Spinal cord (tissue), 10 donors: ENCODE results near the gene KRT6B. TPM values are rescaled to one million over a fixed set of nuclear protein-coding genes. Genes with fewer than 3 reads are reported as not detected.
"Not testable (repeated sequence)": the region's sequence is repeated elsewhere in the genome, so short reads cannot be mapped to it uniquely, and the experiment has no call there.

Experiments used
- DNase-seq, 6 donors: peaks; one replicate each; pipeline versions ENCODE4 v3.0.0 to v3.0.0-alpha.2; 2013 to 2015; ENCODE audit warnings: low spot score in 6 of 6, low read depth in 4 of 6
- H3K27ac ChIP-seq: one replicate; pipeline ENCODE4 v1.5.1; 2013; ENCODE audit warnings: low read depth, low read length, control low read depth
- H3K27me3 ChIP-seq: one replicate; pipeline ENCODE4 v1.6.1; 2013; ENCODE audit warnings: low read length; ENCODE audit not compliant: control insufficient read depth, insufficient read depth
- H3K36me3 ChIP-seq: one replicate; pipeline ENCODE4 v1.6.1; 2013; ENCODE audit warnings: low read length; ENCODE audit not compliant: control insufficient read depth, insufficient read depth
- H3K4me1 ChIP-seq: one replicate; pipeline ENCODE4 v1.6.1; 2013; ENCODE audit warnings: low read length; ENCODE audit not compliant: control insufficient read depth, insufficient read depth
- H3K4me3 ChIP-seq: one replicate; pipeline ENCODE4 v1.5.1; 2013; ENCODE audit warnings: low read depth, low read length, control low read depth
- H3K9me3 ChIP-seq: one replicate; pipeline ENCODE4 v1.6.1; 2013; ENCODE audit warnings: low read length; ENCODE audit not compliant: control insufficient read depth, insufficient read depth
- WGBS: methylation state at CpG from one replicate; pipeline ENCODE4 v1.1.5; 2013; ENCODE audit warnings: missing lambda C conversion rate; ENCODE audit not compliant: insufficient coverage; 5-methylcytosine and 5-hydroxymethylcytosine counted together
- polyA plus RNA-seq, 2 donors: library from polyadenylated mRNA; unstranded; fragments of 120-200 nt; gene quantifications; one replicate each; pipeline ENCODE4 v1.2.1, GENCODE V29; 2013; ENCODE audit not compliant: insufficient read length in 2 of 2
- total RNA-seq, 2 donors: library from RNA; depleted of rRNA in 1 of 2; stranded (reverse); fragments of 120-200 nt in 1 of 2; fragments of >200 nt in 1 of 2; gene quantifications; one replicate each; pipeline versions ENCODE4 v1.2.3 to v1.2.4, GENCODE V29; 2013 to 2014
- donor health status: healthy.

Gene KRT6B
- total and polyA plus RNA-seq, 4 donors = not detected

DNA sequence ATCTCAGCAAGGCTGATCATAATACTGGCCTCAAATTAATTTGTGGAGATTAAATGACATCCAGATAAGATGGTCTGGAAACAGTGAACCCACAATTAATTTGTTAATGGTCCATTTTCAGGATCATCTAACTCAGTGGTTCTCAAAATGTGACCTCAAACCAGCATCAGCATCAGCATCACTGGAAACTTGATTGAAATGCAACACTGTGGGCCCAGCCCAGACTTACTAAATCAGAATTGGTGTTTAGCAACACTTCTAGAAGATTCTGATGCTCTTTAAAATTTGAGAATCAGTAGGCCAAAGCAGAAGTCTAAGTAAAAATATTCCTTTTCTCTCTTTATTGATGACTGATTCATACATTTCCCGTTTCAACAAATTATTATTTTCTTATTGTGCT, 35.2 kb downstream of the KRT6B start:
- no peak for DNase-seq
- no peaks in the 10 kb centered on the region for H3K9me3 ChIP-seq
- H3K27ac ChIP-seq = no peak overlapping the region
- peaks cover 7% of the 10 kb centered on the region for H3K4me1 ChIP-seq
- H3K27me3 ChIP-seq = no peaks in the 10 kb centered on the region
- H3K36me3 ChIP-seq = no peaks in the 10 kb centered on the region
- WGBS = no CpG with 5 or more reads among the region's 1 CpG
- no peak overlapping the region for H3K4me3 ChIP-seq

DNA sequence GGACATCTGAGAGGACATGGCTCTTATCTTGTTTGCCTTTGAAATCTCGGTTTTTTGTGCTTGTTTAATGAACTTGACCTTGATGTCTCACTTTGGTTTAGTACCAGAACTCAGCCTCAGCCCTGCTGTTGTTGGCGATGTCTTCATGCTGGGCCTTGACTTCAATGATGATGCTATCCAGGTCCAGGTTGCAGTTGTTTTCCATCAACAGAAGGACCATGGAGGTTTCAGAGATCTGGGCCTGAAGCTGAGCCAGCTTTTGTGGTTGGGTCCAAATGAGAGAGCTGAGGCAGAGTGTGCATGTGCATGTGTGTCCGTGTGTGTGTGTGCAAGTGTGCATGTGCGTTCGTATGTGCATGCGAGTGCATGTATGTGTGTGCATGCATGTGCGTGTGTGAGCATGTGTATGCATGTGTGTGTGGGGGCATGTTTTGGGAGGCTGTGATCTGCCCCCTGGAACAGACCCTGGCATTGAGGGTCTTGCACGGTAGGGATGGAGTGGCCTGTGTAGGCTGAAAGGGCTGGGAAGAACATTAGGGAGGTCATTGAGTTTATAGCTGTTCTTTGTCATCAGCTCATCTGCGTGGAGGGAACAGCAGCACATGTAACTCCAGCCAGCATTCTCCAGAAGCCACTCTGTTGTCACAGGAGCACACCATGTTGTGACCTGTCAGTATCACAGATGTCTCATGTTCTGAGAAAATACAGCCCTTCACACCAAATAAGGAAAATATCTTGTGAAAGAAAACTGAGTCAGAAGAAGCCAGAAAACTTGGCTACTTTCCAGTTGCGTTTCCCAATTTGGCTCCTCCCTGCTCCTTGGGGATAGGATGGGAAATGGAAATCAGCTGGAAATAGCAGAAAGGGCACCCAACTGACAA, 35.8 kb downstream of the KRT6B start:
- WGBS = 79% methylated on average over 8 of the region's 10 CpGs
- no peaks in the 10 kb centered on the region for H3K36me3 ChIP-seq
- no peaks in the 10 kb centered on the region for H3K9me3 ChIP-seq
- DNase-seq = peak in 2 of 6 donors; percentile 22 to 24
- H3K27ac ChIP-seq = no peak overlapping the region
- H3K4me1 ChIP-seq = peaks cover 7% of the 10 kb centered on the region
- H3K27me3 ChIP-seq = no peaks in the 10 kb centered on the region
- no peak overlapping the region for H3K4me3 ChIP-seq

DNA sequence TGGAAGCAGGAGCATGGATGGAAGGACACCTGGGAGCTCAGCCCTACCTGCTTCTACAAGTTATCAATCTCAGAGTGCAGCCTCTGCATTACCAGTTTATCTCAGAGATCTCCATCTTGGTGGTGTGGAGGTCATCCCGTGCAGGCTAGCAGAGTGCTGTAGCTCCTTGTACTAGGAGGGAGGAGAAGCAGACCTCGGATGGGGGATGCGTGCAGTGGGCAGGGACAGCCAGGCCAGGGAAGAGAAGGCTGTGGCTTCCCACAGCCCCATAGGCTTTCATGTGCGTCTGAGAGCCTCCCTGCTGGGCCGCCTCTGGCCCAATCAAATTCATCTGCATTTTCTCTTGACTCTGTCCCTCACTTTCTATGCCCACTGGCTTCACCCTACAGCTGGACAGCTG, 37.0 kb downstream of the KRT6B start:
- H3K9me3 ChIP-seq = no peaks in the 10 kb centered on the region
- no peaks in the 10 kb centered on the region for H3K27me3 ChIP-seq
- no peak overlapping the region for H3K27ac ChIP-seq
- no peaks in the 10 kb centered on the region for H3K36me3 ChIP-seq
- H3K4me3 ChIP-seq = no peak overlapping the region
- 81% methylated on average over 3 of the region's 5 CpGs for whole genome bisulfite sequencing
- H3K4me1 ChIP-seq = peaks cover 7% of the 10 kb centered on the region
- no peak for DNase-seq

DNA sequence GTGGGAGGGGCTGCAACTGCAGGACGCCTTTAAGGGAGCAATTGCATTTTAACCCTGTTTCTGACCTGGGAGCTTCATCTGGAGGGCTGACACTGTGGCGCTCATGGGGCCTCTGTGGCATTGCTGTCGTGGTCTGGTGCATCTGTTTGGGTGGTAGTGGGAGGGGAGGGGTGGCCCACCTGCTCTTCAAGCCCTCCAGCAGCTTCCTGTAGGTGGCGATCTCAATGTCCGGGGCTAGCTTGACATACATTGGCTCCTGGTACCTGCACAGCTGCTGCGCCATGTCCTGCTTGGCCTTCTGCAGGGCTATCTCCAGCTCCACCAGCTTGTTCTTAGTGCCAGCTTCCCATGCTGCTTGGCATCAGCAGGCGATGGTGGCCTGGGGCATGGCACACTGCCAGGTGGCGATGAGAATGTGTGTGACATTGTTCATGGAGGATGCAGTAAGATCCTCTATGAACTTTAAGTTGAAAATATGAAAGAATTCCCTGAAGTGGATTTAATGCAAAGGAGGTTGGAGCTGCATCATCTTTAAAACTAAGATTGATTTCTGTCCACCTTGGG, 38.1 kb downstream of the KRT6B start:
- 68% methylated on average over 7 of the region's 8 CpGs for WGBS

DNA sequence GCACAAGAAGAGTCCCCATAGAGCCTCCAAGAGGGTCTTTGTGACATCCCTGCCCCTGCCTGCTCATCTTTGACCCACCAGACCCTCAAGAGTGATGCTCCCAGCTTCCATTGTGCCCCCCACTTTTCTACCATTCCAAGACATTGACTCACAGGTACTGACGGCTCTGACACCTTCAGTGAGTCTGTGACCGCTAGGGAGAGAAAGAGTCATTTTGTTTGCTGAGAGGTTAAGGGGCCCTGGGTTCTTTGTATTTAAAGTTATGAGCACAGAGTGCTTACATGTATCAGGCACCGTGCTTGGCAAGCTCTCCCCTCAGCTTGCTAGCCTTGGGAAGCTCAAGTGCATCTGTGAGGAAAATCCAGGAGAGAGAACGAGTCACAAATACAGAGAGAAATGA, 38.7 kb downstream of the KRT6B start:
- no peak for DNase-seq
- no peak overlapping the region for H3K27ac ChIP-seq
- H3K9me3 ChIP-seq = no peaks in the 10 kb centered on the region
- no peaks in the 10 kb centered on the region for H3K27me3 ChIP-seq
- no peak overlapping the region for H3K4me3 ChIP-seq
- H3K4me1 ChIP-seq = peaks cover 7% of the 10 kb centered on the region
- 52% methylated on average over 3 of the region's 4 CpGs for WGBS
- no peaks in the 10 kb centered on the region for H3K36me3 ChIP-seq

More for the DNA sequence above, 38.1 kb downstream of the KRT6B start:
- Histone ChIP-seq H3K4me1 (peaks cover 7% of the 10 kb centered on the region), H3K36me3 (no peaks in the 10 kb centered on the region), H3K27ac (no peak overlapping the region), H3K4me3 (no peak overlapping the region), H3K9me3 (no peaks in the 10 kb centered on the region), H3K27me3 (no peaks in the 10 kb centered on the region)
- no peak for DNase-seq

DNA sequence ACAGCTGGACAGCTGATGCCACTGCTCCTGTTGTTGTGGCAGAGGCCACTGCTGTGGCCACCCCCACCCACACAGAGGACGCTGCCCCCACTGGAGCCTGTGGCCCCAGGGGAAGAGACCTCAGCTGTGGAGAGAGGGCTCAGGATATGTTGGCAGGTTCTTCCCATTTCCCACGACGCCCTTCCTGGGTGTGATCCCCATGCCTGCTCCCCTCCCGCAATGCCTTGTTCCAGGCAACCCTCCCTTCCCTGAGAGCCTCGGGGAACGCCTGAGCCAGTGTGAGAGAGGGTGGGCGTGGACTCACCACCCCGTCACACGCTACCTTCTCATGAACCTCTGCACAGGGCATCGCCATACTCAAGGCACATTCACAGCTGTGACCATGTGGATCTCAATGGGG, 40.1 kb downstream of the KRT6B start:
- H3K27me3 ChIP-seq = no peaks in the 10 kb centered on the region
- H3K4me3 ChIP-seq = no peak overlapping the region
- H3K9me3 ChIP-seq = no peaks in the 10 kb centered on the region
- DNase-seq = no peak
- H3K4me1 ChIP-seq = peaks cover 3% of the 10 kb centered on the region
- no peaks in the 10 kb centered on the region for H3K36me3 ChIP-seq
- 90% methylated on average over 8 of the region's 10 CpGs for WGBS
- no peak overlapping the region for H3K27ac ChIP-seq

DNA sequence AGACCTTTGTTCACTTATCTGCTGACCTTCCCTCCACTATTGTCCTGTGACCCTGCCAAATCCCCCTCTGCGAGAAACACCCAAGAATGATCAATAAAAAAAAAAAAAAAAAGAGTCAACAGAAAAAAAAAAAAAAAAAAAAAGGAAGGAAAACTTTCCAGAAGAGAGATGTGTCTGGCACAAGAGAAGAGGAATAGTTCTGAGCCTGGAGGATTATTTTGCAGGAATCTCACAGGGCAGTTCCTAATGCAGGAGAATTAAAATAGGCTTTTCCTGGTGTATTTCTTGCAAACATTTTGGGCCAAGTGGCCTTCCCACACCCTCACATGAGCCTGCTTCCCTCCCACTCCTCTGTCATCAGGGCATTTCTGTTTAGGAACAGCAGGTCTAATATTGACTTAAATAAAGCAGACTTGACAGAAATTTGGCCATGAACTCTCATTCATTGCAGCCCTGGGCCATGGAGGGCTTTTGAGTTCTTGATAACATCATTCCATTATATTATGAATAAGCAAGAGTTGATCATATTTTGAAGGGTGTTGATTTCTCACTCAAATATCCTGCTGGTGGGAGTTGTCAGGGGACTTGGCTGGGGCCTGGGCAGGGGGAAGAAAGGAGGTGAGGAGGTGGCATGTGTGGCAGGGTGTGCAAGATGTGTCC, 41.2 kb downstream of the KRT6B start:
- H3K27ac ChIP-seq, H3K36me3 ChIP-seq, H3K9me3 ChIP-seq, H3K27me3 ChIP-seq, H3K4me1 ChIP-seq, DNase-seq, H3K4me3 ChIP-seq: not testable (repeated sequence)
- no CpG with 5 or more reads among the region's 1 CpG for WGBS

DNA sequence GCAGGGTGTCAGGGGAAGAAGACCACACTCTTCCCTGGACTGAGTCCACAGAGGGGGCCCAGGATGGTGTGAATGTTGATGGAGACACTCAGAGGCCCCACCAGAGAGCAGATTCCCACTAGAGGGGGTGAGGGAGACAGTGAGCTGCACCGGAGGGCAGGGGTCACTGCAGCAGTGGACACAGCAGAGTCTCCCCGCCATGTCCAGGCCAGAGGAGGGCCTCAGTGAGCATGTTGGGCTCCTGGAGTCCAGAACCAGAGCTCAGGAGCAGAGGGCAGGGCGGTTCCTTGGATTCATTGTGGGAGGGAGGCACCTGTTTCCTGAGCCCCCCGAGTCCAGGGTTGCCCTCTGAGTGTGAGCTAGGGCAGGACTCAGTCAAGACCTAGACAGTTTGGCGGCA, 44.0 kb downstream of the KRT6B start:
- DNase-seq = no peak
- H3K4me1 ChIP-seq = peaks cover 3% of the 10 kb centered on the region
- H3K4me3 ChIP-seq = no peak overlapping the region
- 86% methylated on average over 5 of the region's 5 CpGs for WGBS
- no peak overlapping the region for H3K27ac ChIP-seq
- no peaks in the 10 kb centered on the region for H3K27me3 ChIP-seq
- no peaks in the 10 kb centered on the region for H3K36me3 ChIP-seq
- H3K9me3 ChIP-seq = no peaks in the 10 kb centered on the region

DNA sequence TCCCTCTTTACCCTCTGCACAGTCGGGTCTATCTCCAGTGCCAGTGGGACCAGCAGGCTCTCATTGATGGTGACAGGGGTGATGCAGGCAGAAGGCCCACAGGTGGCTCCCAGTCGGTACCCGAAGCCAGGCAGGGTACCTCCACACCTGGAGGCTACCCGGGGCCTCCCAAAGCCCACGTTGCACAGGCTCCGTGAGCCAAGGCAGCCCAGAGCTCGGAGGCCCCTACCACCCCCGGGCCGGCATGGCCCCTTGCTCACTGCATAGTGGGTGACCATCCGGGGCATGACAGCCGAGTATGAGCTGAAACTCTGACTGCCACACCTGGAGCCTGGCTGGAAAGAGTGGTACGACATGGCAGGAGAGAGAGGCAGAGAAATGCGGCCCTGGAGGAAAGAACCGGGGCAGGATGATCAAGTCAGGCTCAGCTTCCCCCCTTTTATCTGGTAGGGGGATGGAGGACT, 46.0 kb downstream of the KRT6B start, which contains the start of gene KRT82:
Gene KRT82 (minus strand): TSS at position 414 of the 464 bp plus-strand sequence. CDS start 58 bp downstream, at position 356.
- WGBS = 93% methylated on average over 12 of the region's 14 CpGs
- H3K4me1 ChIP-seq = peaks cover 3% of the 10 kb centered on the region

More for the DNA sequence above, 46.0 kb downstream of the KRT6B start, which contains the start of gene KRT82:
- no peak for DNase-seq
- Histone ChIP-seq H3K36me3 (no peaks in the 10 kb centered on the region), H3K4me3 (no peak within 1 kb of the TSS), H3K27me3 (no peaks in the 10 kb centered on the region), H3K27ac (no peak within 1 kb of the TSS), H3K9me3 (no peaks in the 10 kb centered on the region)
